GM12801 (cell line): ENCODE results near the gene PCSK6.

Experiments
- CTCF ChIP-seq: IDR thresholded peaks from one replicate; pipeline ENCODE4 v1.5.1; 2011; ENCODE audit warnings: control low read depth; ENCODE audit not compliant: insufficient read length; ENCODE audit errors: extremely low read depth

PCSK6 gene

GRCh38 chr15:101491734-101492640 lies 2.5 kb upstream of the PCSK6 start:
- no peak for TF ChIP-seq CTCF

GRCh38 chr15:101490922-101491733 lies 1.6 kb upstream of the PCSK6 start:
- no peak for TF ChIP-seq CTCF

- TF ChIP-seq CTCF: no peak
Measured at GRCh38 chr15:101490408-101490891, 943 bp upstream of the PCSK6 start.

GRCh38 chr15:101489237-101489598 lies 289 bp downstream of the PCSK6 start:
- TF ChIP-seq CTCF: no peak

- no peak for TF ChIP-seq CTCF
Measured at GRCh38 chr15:101488300-101489164, 975 bp downstream of the PCSK6 start.

GRCh38 chr15:101486696-101487459 lies 2.6 kb downstream of the PCSK6 start:
- no peak for TF ChIP-seq CTCF
